Upper lobe of left lung (tissue), 4 donors: ENCODE data around the gene SRPRA.

Experiments used
- EP300 ChIP-seq, 4 donors: sonication (generic); formaldehyde crosslinking; IDR thresholded peaks; one replicate each; pipeline ENCODE4 v1.5.1; 2017; ENCODE audit warnings: antibody characterized with exemption in 4 of 4, control low read depth in 2 of 4
- POLR2A ChIP-seq, 4 donors: fragments of 450-650 bp; IDR thresholded peaks; one replicate each; pipeline ENCODE4 v1.5.1; 2016 to 2017; ENCODE audit warnings: antibody characterized with exemption in 4 of 4, mild to moderate bottlenecking in 2 of 4
- POLR2AphosphoS5 ChIP-seq, 2 donors: sonication (generic); formaldehyde crosslinking; IDR thresholded peaks; one replicate each; pipeline ENCODE4 v1.5.1; 2017; ENCODE audit warnings: antibody characterized with exemption in 2 of 2
- TF ChIP-seq, protein P1 (sequence below), 6 experiments: fragments of 450-650 bp in 4 of 6; fragments of 200-600 bp in 2 of 6; sonication (generic) in 2 of 6; IDR thresholded peaks; one replicate each; pipeline ENCODE4 v1.5.1; 2016 to 2019; ENCODE audit warnings: antibody characterized with exemption in 6 of 6

GRCh38 chr11:126304457-126305075 lies 35.9 kb upstream of the SRPRA start:
- TF ChIP-seq, protein P1, sequence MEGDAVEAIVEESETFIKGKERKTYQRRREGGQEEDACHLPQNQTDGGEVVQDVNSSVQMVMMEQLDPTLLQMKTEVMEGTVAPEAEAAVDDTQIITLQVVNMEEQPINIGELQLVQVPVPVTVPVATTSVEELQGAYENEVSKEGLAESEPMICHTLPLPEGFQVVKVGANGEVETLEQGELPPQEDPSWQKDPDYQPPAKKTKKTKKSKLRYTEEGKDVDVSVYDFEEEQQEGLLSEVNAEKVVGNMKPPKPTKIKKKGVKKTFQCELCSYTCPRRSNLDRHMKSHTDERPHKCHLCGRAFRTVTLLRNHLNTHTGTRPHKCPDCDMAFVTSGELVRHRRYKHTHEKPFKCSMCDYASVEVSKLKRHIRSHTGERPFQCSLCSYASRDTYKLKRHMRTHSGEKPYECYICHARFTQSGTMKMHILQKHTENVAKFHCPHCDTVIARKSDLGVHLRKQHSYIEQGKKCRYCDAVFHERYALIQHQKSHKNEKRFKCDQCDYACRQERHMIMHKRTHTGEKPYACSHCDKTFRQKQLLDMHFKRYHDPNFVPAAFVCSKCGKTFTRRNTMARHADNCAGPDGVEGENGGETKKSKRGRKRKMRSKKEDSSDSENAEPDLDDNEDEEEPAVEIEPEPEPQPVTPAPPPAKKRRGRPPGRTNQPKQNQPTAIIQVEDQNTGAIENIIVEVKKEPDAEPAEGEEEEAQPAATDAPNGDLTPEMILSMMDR (IDR thresholded peaks at IDR 0.05), result no peak
- TF ChIP-seq POLR2AphosphoS5 (IDR thresholded peaks at IDR 0.05) (no peak), POLR2A (IDR thresholded peaks at IDR 0.05) (no peak), EP300 (IDR thresholded peaks at IDR 0.05) (no peak)
